ENCODE results near the gene TREM2. TPM values are rescaled to one million over a fixed set of nuclear protein-coding genes. Genes with fewer than 3 reads are reported as not detected.

Gene TREM2
- total RNA-seq (not detected), total RNA-seq (0 to 2.4 (median 0) reads per million in 172 experiments)
- polyA plus RNA-seq (2013, experiment 1 of 2) = not detected
- 0.12 TPM for polyA plus RNA-seq (2013, experiment 2 of 2)

- no peaks in the 10 kb centered on the region for H3K36me3 ChIP-seq (ENCODE audit: insufficient read depth, low read length)
- H3K9me3 Mint-ChIP-seq = no peaks in the 10 kb centered on the region
- H3K27me3 ChIP-seq (ENCODE audit: control insufficient read depth in 1 of 2, insufficient read depth in 2 of 2, low read length in 2 of 2) = peaks cover 0 to 2% of the 10 kb centered on the region in 2 experiments
- H3K27ac ChIP-seq (ENCODE audit: low read depth in 1 of 2, low read length in 2 of 2) = no peak within 1 kb of the TSS
- H3K27ac Mint-ChIP-seq = no peak within 1 kb of the TSS
- intact Hi-C loops (cut with DNase I, micrococcal nuclease) = no loop called here
- CTCF ChIA-PET = no interaction called here
- H3K4me1 ChIP-seq (ENCODE audit: insufficient read depth, low read length) = no peaks in the 10 kb centered on the region
- no peak for TF ChIP-seq CTCF (IDR thresholded peaks at IDR 0.05)
- no peak for ATAC-seq (ENCODE audit: poor library complexity)
- H3K4me1 Mint-ChIP-seq (ENCODE audit: low read depth) = no peaks in the 10 kb centered on the region
- POLR2A ChIA-PET = no interaction called here
- no peaks in the 10 kb centered on the region for H3K36me3 Mint-ChIP-seq (ENCODE audit: low read depth)
- no peak within 1 kb of the TSS for H3K4me3 Mint-ChIP-seq
- H3K4me3 ChIP-seq (ENCODE audit: low read length) = no peak within 1 kb of the TSS
- H3K27me3 Mint-ChIP-seq = peaks cover 12% of the 10 kb centered on the region
- no peak for DNase-seq
- H3K9me3 ChIP-seq (ENCODE audit: control insufficient read depth in 1 of 2, insufficient read depth in 1 of 2, low read length in 2 of 2) = no peaks in the 10 kb centered on the region
These were observed at the start of gene TREM2 for GRCh38 chr6:41162687-41163418. TSS of gene TREM2 (minus strand) at chr6:41163116. CDS start at chr6:41163082, 34 bp downstream.

DNA sequence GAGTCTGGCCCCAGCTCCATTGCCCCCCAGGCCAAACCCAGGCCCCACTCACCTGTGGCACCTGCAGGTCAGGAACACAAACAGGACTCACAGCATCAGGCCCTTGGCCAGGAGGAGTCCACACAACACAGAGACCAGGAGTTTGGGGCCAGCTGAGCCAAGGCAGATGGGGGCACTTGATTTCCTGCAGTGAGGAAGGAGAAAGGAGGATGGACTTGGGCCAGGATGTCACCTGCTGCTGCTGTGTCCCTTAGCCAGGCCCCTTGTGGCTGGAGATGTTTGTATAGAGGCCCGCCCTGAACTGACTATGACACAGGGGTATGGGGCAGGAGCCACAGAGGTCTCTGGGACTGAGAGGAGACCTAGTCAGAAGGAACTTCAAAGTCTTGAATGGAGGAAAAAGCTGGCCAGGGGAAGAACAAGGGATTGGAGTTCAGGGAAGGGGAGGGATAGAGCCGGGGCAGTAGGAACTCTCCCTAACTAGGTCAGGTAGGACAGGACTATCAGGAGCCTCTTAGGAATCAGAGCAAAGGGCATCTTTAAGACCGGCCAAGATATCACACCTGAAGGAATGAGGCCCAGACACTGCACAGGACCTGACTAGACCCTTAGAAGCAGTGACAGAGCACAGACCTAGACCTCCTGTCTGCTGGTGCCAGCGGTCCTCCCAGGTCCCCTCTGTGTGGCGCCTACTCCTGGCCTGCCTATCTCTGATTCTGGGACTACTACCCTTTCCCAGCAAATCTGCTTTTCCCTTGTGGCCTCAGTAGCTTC is 46.8 kb upstream of the TREM2 start:
- Histone ChIP-seq H3K4me1 (ENCODE audit: insufficient read depth, low read length) (no peaks in the 10 kb centered on the region), H3K27me3 (ENCODE audit: control insufficient read depth in 1 of 2, insufficient read depth in 2 of 2, low read length in 2 of 2) (no peaks in the 10 kb centered on the region), H3K36me3 (ENCODE audit: insufficient read depth, low read length) (no peaks in the 10 kb centered on the region), H3K27ac (ENCODE audit: low read depth in 1 of 2, low read length in 2 of 2) (no peak overlapping the region), H3K9me3 (ENCODE audit: control insufficient read depth in 1 of 2, insufficient read depth in 1 of 2, low read length in 2 of 2) (peaks cover 0 to 6% of the 10 kb centered on the region in 2 experiments), H3K4me3 (ENCODE audit: low read length) (no peak overlapping the region)
- ATAC-seq (ENCODE audit: poor library complexity) (no peak), DNase-seq (no peak)
- CTCF ChIA-PET = no interaction called here
- no peak overlapping the region for H3K4me3 Mint-ChIP-seq
- intact Hi-C loops (cut with DNase I, micrococcal nuclease) = no loop called here
- peaks cover 4% of the 10 kb centered on the region for H3K9me3 Mint-ChIP-seq
- no peaks in the 10 kb centered on the region for H3K27me3 Mint-ChIP-seq
- H3K36me3 Mint-ChIP-seq (ENCODE audit: low read depth) = no peaks in the 10 kb centered on the region
- POLR2A ChIA-PET = interaction anchor here (0.6 to 1.6 kb wide), 2 partner anchors 9 to 31 kb away, joined by 3 to 4 read pairs; no protein-coding TSS in a partner anchor
- TF ChIP-seq CTCF (IDR thresholded peaks at IDR 0.05) = no peak
- no peak overlapping the region for H3K27ac Mint-ChIP-seq
- H3K4me1 Mint-ChIP-seq (ENCODE audit: low read depth) = peaks cover 6% of the 10 kb centered on the region

DNA sequence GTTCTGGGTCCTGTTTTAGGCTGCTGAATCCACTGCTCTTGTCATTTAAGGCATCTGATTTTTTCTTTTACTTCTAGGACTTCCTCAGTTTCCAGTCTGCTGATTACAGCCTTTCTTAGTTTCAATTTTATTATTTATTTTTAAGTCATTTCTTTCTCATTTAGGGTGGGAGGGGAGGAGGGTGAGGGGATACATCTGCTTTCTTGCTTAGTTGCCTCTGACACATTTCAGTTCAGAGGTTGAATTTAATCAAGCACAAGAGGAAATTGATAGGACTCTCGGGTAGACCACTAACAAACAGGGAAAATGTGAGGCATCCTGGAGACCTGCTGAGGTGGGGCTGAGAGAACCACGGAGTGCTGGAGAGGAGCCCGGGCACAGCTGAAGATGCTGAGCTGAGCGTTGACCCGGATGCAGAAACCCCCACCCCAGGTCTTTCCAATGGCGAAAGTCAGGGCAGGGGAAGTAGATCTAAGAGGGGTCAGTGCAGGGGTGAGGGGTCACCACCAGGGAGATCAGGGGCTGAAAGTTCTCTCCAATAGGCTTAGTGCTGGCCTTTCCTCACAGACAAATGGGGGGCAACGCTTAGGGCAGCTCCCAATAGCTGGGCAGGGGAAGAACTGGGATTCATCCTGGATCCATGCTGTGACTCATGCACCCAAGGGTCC is 45.7 kb upstream of the TREM2 start:
- Histone ChIP-seq H3K4me3 (ENCODE audit: low read length) (no peak overlapping the region), H3K27me3 (ENCODE audit: control insufficient read depth in 1 of 2, insufficient read depth in 2 of 2, low read length in 2 of 2) (no peaks in the 10 kb centered on the region), H3K9me3 (ENCODE audit: control insufficient read depth in 1 of 2, insufficient read depth in 1 of 2, low read length in 2 of 2) (no peaks in the 10 kb centered on the region), H3K36me3 (ENCODE audit: insufficient read depth, low read length) (no peaks in the 10 kb centered on the region), H3K4me1 (ENCODE audit: insufficient read depth, low read length) (peaks cover 4% of the 10 kb centered on the region), H3K27ac (ENCODE audit: low read depth in 1 of 2, low read length in 2 of 2) (no peak overlapping the region)
- peaks cover 3% of the 10 kb centered on the region for H3K9me3 Mint-ChIP-seq
- no peaks in the 10 kb centered on the region for H3K36me3 Mint-ChIP-seq (ENCODE audit: low read depth)
- no peaks in the 10 kb centered on the region for H3K27me3 Mint-ChIP-seq
- no peak for ATAC-seq (ENCODE audit: poor library complexity)
- no peak for TF ChIP-seq CTCF (IDR thresholded peaks at IDR 0.05)
- ChIA-PET POLR2A (no interaction called here), CTCF (no interaction called here)
- H3K4me3 Mint-ChIP-seq = no peak overlapping the region
- intact Hi-C loops (cut with DNase I, micrococcal nuclease) = no loop called here
- H3K27ac Mint-ChIP-seq = no peak overlapping the region
- H3K4me1 Mint-ChIP-seq (ENCODE audit: low read depth) = peaks cover 13% of the 10 kb centered on the region
- no peak for DNase-seq
